Measurements from ENCODE around the gene CREB3L2. TPM values are rescaled to one million over a fixed set of nuclear protein-coding genes. Genes with fewer than 3 reads are reported as not detected.

The CREB3L2 gene
- polyA plus RNA-seq, 1 of the 3 experiments (the other 2 are of a cell fraction): 22.9 TPM

- TF ChIP-seq, protein P1, sequence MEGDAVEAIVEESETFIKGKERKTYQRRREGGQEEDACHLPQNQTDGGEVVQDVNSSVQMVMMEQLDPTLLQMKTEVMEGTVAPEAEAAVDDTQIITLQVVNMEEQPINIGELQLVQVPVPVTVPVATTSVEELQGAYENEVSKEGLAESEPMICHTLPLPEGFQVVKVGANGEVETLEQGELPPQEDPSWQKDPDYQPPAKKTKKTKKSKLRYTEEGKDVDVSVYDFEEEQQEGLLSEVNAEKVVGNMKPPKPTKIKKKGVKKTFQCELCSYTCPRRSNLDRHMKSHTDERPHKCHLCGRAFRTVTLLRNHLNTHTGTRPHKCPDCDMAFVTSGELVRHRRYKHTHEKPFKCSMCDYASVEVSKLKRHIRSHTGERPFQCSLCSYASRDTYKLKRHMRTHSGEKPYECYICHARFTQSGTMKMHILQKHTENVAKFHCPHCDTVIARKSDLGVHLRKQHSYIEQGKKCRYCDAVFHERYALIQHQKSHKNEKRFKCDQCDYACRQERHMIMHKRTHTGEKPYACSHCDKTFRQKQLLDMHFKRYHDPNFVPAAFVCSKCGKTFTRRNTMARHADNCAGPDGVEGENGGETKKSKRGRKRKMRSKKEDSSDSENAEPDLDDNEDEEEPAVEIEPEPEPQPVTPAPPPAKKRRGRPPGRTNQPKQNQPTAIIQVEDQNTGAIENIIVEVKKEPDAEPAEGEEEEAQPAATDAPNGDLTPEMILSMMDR (IDR thresholded peaks at IDR 0.05): no peak
- TF ChIP-seq, protein P2, sequence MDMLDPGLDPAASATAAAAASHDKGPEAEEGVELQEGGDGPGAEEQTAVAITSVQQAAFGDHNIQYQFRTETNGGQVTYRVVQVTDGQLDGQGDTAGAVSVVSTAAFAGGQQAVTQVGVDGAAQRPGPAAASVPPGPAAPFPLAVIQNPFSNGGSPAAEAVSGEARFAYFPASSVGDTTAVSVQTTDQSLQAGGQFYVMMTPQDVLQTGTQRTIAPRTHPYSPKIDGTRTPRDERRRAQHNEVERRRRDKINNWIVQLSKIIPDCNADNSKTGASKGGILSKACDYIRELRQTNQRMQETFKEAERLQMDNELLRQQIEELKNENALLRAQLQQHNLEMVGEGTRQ (IDR thresholded peaks at IDR 0.05; ENCODE audit: borderline replicate concordance, low read depth, low read length): peak; percentile 32; the same call in 1 of the 2 replicates
- TF ChIP-seq FOXJ3 (CRISPR knock-in tag; IDR thresholded peaks at IDR 0.05) (no peak), RXRA (IDR thresholded peaks at IDR 0.05; ENCODE audit: borderline replicate concordance, low read depth) (peak; percentile 84; the same call in 1 of the 2 replicates), GABPA (IDR thresholded peaks at IDR 0.05; ENCODE audit: low read depth) (peak; percentile 55; the same call in 1 of the 2 replicates), SMC3 (IDR thresholded peaks at IDR 0.05; ENCODE audit: low read depth, low read length) (no peak), FOSL2 (IDR thresholded peaks at IDR 0.05; ENCODE audit: borderline replicate concordance, low read depth) (peak; percentile 45; the same call in 1 of the 2 replicates), EZH2phosphoT487 (IDR thresholded peaks at IDR 0.05; ENCODE audit: borderline replicate concordance, low read depth) (no peak), TCF12 (IDR thresholded peaks at IDR 0.05) (peak; percentile 100), RAD21 (IDR thresholded peaks at IDR 0.05; ENCODE audit: low read length) (no peak), JUND (IDR thresholded peaks at IDR 0.05) (peak; percentile 82), NFIC (IDR thresholded peaks at IDR 0.05; ENCODE audit: borderline replicate concordance) (peak; percentile 100), GATA2 (CRISPR knock-in tag; IDR thresholded peaks at IDR 0.05) (peak; percentile 79), CHD2 (IDR thresholded peaks at IDR 0.05; ENCODE audit: low read length, partially characterized antibody) (peak; percentile 74), RFX5 (IDR thresholded peaks at IDR 0.05; ENCODE audit: low read length) (no peak), YY1 (IDR thresholded peaks at IDR 0.05; ENCODE audit: low read depth) (no peak), SIN3A (IDR thresholded peaks at IDR 0.05; ENCODE audit: borderline replicate concordance, low read depth, low read length) (peak; percentile 93), EP300 (IDR thresholded peaks at IDR 0.05; ENCODE audit: borderline replicate concordance in 1 of 2, low read depth in 1 of 2, low read length in 1 of 2) (peak; percentile 56 to 96; a peak in 3 of 4 replicates), TAF1 (IDR thresholded peaks at IDR 0.05; ENCODE audit: borderline replicate concordance, low read depth, low read length) (peak; percentile 40; the same call in 1 of the 2 replicates), ELF1 (IDR thresholded peaks at IDR 0.05) (peak; percentile 48), MAX (IDR thresholded peaks at IDR 0.05; ENCODE audit: low read depth) (peak; percentile 95), POLR2AphosphoS5 (IDR thresholded peaks at IDR 0.05; ENCODE audit: low read depth, low read length) (peak; percentile 98), MEF2A (IDR thresholded peaks at IDR 0.05; ENCODE audit: borderline replicate concordance, low read depth) (no peak), NRF1 (IDR thresholded peaks at IDR 0.05; ENCODE audit: low read depth, low read length) (no peak), FOXM1 (IDR thresholded peaks at IDR 0.05; ENCODE audit: low read depth) (peak; percentile 86)
- TF ChIP-seq, protein P3, sequence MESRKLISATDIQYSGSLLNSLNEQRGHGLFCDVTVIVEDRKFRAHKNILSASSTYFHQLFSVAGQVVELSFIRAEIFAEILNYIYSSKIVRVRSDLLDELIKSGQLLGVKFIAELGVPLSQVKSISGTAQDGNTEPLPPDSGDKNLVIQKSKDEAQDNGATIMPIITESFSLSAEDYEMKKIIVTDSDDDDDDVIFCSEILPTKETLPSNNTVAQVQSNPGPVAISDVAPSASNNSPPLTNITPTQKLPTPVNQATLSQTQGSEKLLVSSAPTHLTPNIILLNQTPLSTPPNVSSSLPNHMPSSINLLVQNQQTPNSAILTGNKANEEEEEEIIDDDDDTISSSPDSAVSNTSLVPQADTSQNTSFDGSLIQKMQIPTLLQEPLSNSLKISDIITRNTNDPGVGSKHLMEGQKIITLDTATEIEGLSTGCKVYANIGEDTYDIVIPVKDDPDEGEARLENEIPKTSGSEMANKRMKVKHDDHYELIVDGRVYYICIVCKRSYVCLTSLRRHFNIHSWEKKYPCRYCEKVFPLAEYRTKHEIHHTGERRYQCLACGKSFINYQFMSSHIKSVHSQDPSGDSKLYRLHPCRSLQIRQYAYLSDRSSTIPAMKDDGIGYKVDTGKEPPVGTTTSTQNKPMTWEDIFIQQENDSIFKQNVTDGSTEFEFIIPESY (IDR thresholded peaks at IDR 0.05; ENCODE audit: borderline replicate concordance, low read depth): peak; percentile 88; the same call in 1 of the 2 replicates
These were observed 5.5 kb downstream of the CREB3L2 start (continued) for GRCh38 chr7:137996386-137996851.

Measured in SK-N-SH (cell line).